HepG2 (cell line): Measurements from ENCODE around the gene HNRNPM. TPM values are rescaled to one million over a fixed set of nuclear protein-coding genes. Genes with fewer than 3 reads are reported as not detected.
A peak's percentile ranks its signal among the peaks of the same experiment; 100 is the strongest.

Source experiments
- ATAC-seq: fragments of 200-7000 bp; cut with Tn5 transposase; 3 replicates; pipeline ENCODE4 v1.9.1; 2020; ENCODE audit warnings: mild to moderate bottlenecking, moderate library complexity
- BruUV-seq: library from RNA; stranded (reverse); fragments of 400-500 nt; replicated peaks from 2 replicates; lab custom pipeline; 2021; lab: Mats Ljungman, UMichigan
- CTCF ChIA-PET: fragments of 300-600 bp; formaldehyde crosslinking; extraction: SDS; loops from one replicate; lab custom pipeline; 2021; ENCODE audit warnings: low total read pairs, inconsistent platforms, low intra/inter-chr PET ratio; lab: Yijun Ruan, JAX
- POLR2A ChIA-PET: fragments of 350-600 bp; sonication (Branson Sonifier 250); formaldehyde crosslinking; loops from one replicate; lab custom pipeline; 2020; ENCODE audit warnings: antibody characterized with exemption, inconsistent platforms; lab: Yijun Ruan, JAX
- DNase-seq: peaks from one replicate; pipeline ENCODE4 v3.0.0-alpha.2; 2015; ENCODE audit warnings: low spot score
- FAIRE-seq: peaks from 3 replicates; lab custom pipeline; 2011; peaks lifted over from hg19 to GRCh38; lab: Jason Lieb, UNC
- H2AFZ ChIP-seq: one replicate; pipeline ENCODE4 v1.6.1; 2011; ENCODE audit warnings: low read length, inconsistent platforms
- H3K27ac ChIP-seq: fragments of 300-600 bp; 3 replicates; pipeline ENCODE4 v1.8.0; 2011; ENCODE audit warnings: mixed run types, mild to moderate bottlenecking, mixed read lengths, low read length, inconsistent platforms; ENCODE audit not compliant: insufficient read depth; ENCODE audit errors: extremely low read length
- H3K27me3 ChIP-seq, 2 experiments: fragments of 200-600 bp in 1 of 2; 2 replicates in 1 of 2; 3 replicates in 1 of 2; pipeline versions ENCODE4 v1.6.0 to v1.8.0; 2011; ENCODE audit warnings: low read length in 2 of 2, mild to moderate bottlenecking in 2 of 2, moderate library complexity in 2 of 2, inconsistent platforms in 1 of 2; ENCODE audit not compliant: insufficient read depth in 2 of 2, control insufficient read depth in 1 of 2
- H3K36me3 ChIP-seq, 2 experiments: fragments of 200-600 bp in 1 of 2; replicated peaks in 1 of 2; 2 replicates in 1 of 2; 3 replicates in 1 of 2; pipeline versions ENCODE4 v1.5.1 to v1.8.0; 2011; ENCODE audit warnings: low read length in 2 of 2, inconsistent platforms in 1 of 2; ENCODE audit not compliant: insufficient read depth in 2 of 2, control insufficient read depth in 1 of 2
- H3K4me1 ChIP-seq: 2 replicates; pipeline ENCODE4 v1.5.1; 2012; ENCODE audit warnings: low read length, inconsistent platforms; ENCODE audit not compliant: insufficient read depth
- H3K4me2 ChIP-seq: 2 replicates; pipeline ENCODE4 v1.6.0; 2011; ENCODE audit warnings: low read depth, low read length, inconsistent platforms
- H3K4me3 ChIP-seq, 3 experiments: fragments of 200-600 bp in 1 of 3; sonication (generic), shearing (Covaris generic) in 1 of 3; replicated peaks in 1 of 3; 2 replicates each; pipeline ENCODE4 v1.5.1; 2011 to 2016; ENCODE audit warnings: low read length in 3 of 3, inconsistent platforms in 2 of 3, low read depth in 2 of 3, mild to moderate bottlenecking in 2 of 3, control low read depth in 1 of 3, mixed read lengths in 1 of 3; ENCODE audit not compliant: insufficient read depth in 1 of 3
- H3K79me2 ChIP-seq: one replicate; pipeline ENCODE4 v1.6.1; 2011; ENCODE audit warnings: low read length, inconsistent platforms; ENCODE audit not compliant: insufficient read depth
- H3K9ac ChIP-seq: 2 replicates; pipeline ENCODE4 v1.6.0; 2011; ENCODE audit warnings: mild to moderate bottlenecking, low read depth, low read length, inconsistent platforms; ENCODE audit not compliant: insufficient read depth
- H3K9me3 ChIP-seq: 2 replicates; pipeline ENCODE4 v1.5.1; 2012; ENCODE audit warnings: mild to moderate bottlenecking, low read length
- H4K20me1 ChIP-seq: 2 replicates; pipeline ENCODE4 v1.6.0; 2011; ENCODE audit warnings: inconsistent platforms, mild to moderate bottlenecking, low read length, moderate library complexity; ENCODE audit not compliant: insufficient read depth
- NFIB ChIP-seq: sonication (generic); formaldehyde crosslinking; IDR thresholded peaks from 2 replicates; pipeline ENCODE4 v1.9.0; 2021; ENCODE audit warnings: missing genetic modification reagents, mild to moderate bottlenecking, borderline replicate concordance
- RBFOX2 ChIP-seq: fragments of 200-400 bp; formaldehyde crosslinking; IDR thresholded peaks from 2 replicates; pipeline ENCODE4 v1.6.1; 2017; ENCODE audit warnings: low read depth, mild to moderate bottlenecking, low read length
- TGIF2 ChIP-seq: IDR thresholded peaks from 2 replicates; pipeline ENCODE4 v1.6.1; 2016; ENCODE audit warnings: control low read depth, missing compliant biosample characterization
- ZBTB21 ChIP-seq: sonication (generic); formaldehyde crosslinking; IDR thresholded peaks from 2 replicates; pipeline ENCODE4 v1.4.0; 2020; ENCODE audit warnings: missing genetic modification reagents
- ZBTB42 ChIP-seq: sonication (generic); formaldehyde crosslinking; IDR thresholded peaks from 2 replicates; pipeline ENCODE4 v1.5.0; 2020; ENCODE audit warnings: mild to moderate bottlenecking, missing genetic modification reagents
- ZNF329 ChIP-seq: sonication (generic); formaldehyde crosslinking; IDR thresholded peaks from 2 replicates; pipeline ENCODE4 v1.9.0; 2021; ENCODE audit warnings: low read depth, mild to moderate bottlenecking, missing genetic modification reagents
- ZNF883 ChIP-seq: sonication (generic); formaldehyde crosslinking; IDR thresholded peaks from 2 replicates; pipeline ENCODE4 v1.5.1; 2020; ENCODE audit warnings: mild to moderate bottlenecking, missing genetic modification reagents; ENCODE audit errors: not compliant biosample characterization
- WGBS: methylation state at CpG from one replicate; pipeline ENCODE4 v1.1.6; 2017; ENCODE audit warnings: low lambda C conversion rate; 5-methylcytosine and 5-hydroxymethylcytosine counted together
- in situ Hi-C: cut with HindIII; loops from 2 replicates; pipeline ENCODE4 v1.10.0; 2017; ENCODE audit warnings: low pct_unique_long_range_greater_than_20kb; ENCODE audit not compliant: extremely low pct_ligation_motif_present
- intact Hi-C: fragments of 100-400 bp; cut with micrococcal nuclease; formaldehyde crosslinking; loops from one replicate; pipeline ENCODE4 v1.10.0; 2022; ENCODE audit not compliant: unreplicated experiment
- polyA plus RNA-seq, 8 experiments: library from polyadenylated mRNA; depleted of rRNA in 3 of 8; stranded (reverse) in 7 of 8; unstranded in 1 of 8; fragments of >200 nt; fragmentation: Illumina TruSeq in 4 of 8; extraction: Trizol in 4 of 8; gene quantifications; 2 replicates each; pipeline versions ENCODE4 v1.2.1 to v1.2.3, GENCODE V29; 2011 to 2016; ENCODE audit warnings: low read depth in 4 of 8, missing spikeins in 1 of 8, mixed read lengths in 1 of 8; ENCODE audit not compliant: insufficient read depth in 1 of 8
- total RNA-seq, 5 experiments: library from RNA; depleted of rRNA; stranded (reverse); fragments of >200 nt; fragmentation: Illumina TruSeq; extraction: Trizol; gene quantifications; 2 replicates each; pipeline ENCODE4 v1.2.3, GENCODE V29; 2016; ENCODE audit warnings: low read depth in 1 of 5

Gene HNRNPM
- total and polyA plus RNA-seq, 2 of the 13 experiments (the other 11 are each of a cell fraction or from before 2014, with no cell fraction given), result 56.7 to 102 TPM

GRCh38 chr19:8403098-8403819 is 41.5 kb upstream of the HNRNPM start:
- intact Hi-C loops (no loop called here), in situ Hi-C loops (no loop called here)
- Histone ChIP-seq H3K4me2 (no peak overlapping the region), H3K27ac (no peak overlapping the region), H3K9me3 (no peaks in the 10 kb centered on the region), H3K4me1 (0 out of 2 replicates have a peak, but pooled peaks cover 16% of the 10 kb centered on the region), H3K36me3 (peaks cover 9 to 23% of the 10 kb centered on the region in 2 experiments; a peak in 4 of 5 replicates), H3K9ac (no peak overlapping the region), H3K27me3 (no peaks in the 10 kb centered on the region), H3K4me3 (no peak overlapping the region), H2AFZ (no peak overlapping the region), H3K79me2 (no peaks in the 10 kb centered on the region), H4K20me1 (no peaks in the 10 kb centered on the region)
- TF ChIP-seq RBFOX2 (0 out of 2 replicates have a peak, but pooled peaks have one; percentile 29), ZBTB42 (CRISPR knock-in tag) (no peak), ZBTB21 (no peak)
- no peak for DNase-seq
- ChIA-PET POLR2A (no interaction called here), CTCF (no interaction called here)
- 92% methylated on average over 19 of the region's 44 CpGs for WGBS
- FAIRE-seq, result no peak
- no TSS peak for BruUV-seq
- ATAC-seq, result no peak

- in situ Hi-C loops (no loop called here), intact Hi-C loops (no loop called here)
- WGBS, result 73% methylated on average over 4 of the region's 24 CpGs
- Histone ChIP-seq H3K9me3 (no peaks in the 10 kb centered on the region), H3K36me3 (peaks cover 9 to 23% of the 10 kb centered on the region in 2 experiments; a peak in 4 of 5 replicates), H3K4me2 (no peak overlapping the region), H3K27me3 (no peaks in the 10 kb centered on the region), H4K20me1 (no peaks in the 10 kb centered on the region), H2AFZ (no peak overlapping the region), H3K79me2 (no peaks in the 10 kb centered on the region), H3K4me3 (no peak overlapping the region), H3K9ac (no peak overlapping the region), H3K27ac (no peak overlapping the region), H3K4me1 (0 out of 2 replicates have a peak, but pooled peaks cover 16% of the 10 kb centered on the region)
- TSS peak; percentile 41 for BruUV-seq
- no peak for FAIRE-seq
- POLR2A ChIA-PET, result interaction anchor here (1.7 kb wide), 1 partner anchor 10 kb away, joined by 4 read pairs; the partner anchor contains the start of gene MARCHF2
- no peak for ATAC-seq
- TF ChIP-seq TGIF2 (CRISPR knock-in tag) (no peak), ZNF883 (no peak), ZNF329 (CRISPR knock-in tag) (no peak), NFIB (CRISPR knock-in tag) (no peak)
- CTCF ChIA-PET, result no interaction called here
- no peak for DNase-seq
Measured at GRCh38 chr19:8403820-8404109, 41.0 kb upstream of the HNRNPM start.
